SH-SY5Y (cell line): ENCODE data around the gene NARS2.
A peak's percentile ranks its signal among the peaks of the same experiment; 100 is the strongest.

ENCODE experiments used
- GATA2 ChIP-seq: IDR thresholded peaks from 2 replicates; pipeline ENCODE4 v1.6.1; 2011; ENCODE audit warnings: mild to moderate bottlenecking, low read depth, low read length
- GATA3 ChIP-seq: IDR thresholded peaks from 2 replicates; pipeline ENCODE4 v1.6.1; 2011; ENCODE audit warnings: low read depth, mild to moderate bottlenecking, low read length, moderate library complexity

NARS2 gene

GRCh38 chr11:78449866-78450265 lies 124.8 kb downstream of the NARS2 start:
- TF ChIP-seq GATA3 (no peak), GATA2 (no peak)

- TF ChIP-seq GATA2 = no peak
- TF ChIP-seq GATA3 = no peak
Observed at GRCh38 chr11:78446210-78446609, 128.5 kb downstream of the NARS2 start.

GRCh38 chr11:78444726-78445125 lies 129.9 kb downstream of the NARS2 start:
- TF ChIP-seq GATA2 (no peak), GATA3 (no peak)

DNA sequence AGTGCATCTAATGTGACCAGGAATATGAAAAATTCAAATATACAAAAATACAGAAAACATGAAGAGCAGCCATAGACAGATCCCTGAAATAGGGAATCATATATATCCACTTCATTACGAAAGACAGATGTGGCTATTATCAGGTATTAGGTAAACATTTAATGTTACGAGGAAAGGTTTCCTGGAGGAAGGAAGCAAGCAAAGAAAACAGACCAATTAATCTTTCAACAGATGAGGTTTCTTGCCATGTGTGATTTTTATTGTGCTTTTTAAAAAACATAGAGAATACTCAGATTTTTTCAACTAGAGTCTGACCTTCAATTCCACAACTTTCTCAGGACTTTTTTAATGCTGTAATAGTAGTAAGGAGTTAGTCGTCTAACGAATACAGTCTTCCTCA lies 132.7 kb downstream of the NARS2 start:
- no peak for TF ChIP-seq GATA3
- TF ChIP-seq GATA2 = no peak

DNA sequence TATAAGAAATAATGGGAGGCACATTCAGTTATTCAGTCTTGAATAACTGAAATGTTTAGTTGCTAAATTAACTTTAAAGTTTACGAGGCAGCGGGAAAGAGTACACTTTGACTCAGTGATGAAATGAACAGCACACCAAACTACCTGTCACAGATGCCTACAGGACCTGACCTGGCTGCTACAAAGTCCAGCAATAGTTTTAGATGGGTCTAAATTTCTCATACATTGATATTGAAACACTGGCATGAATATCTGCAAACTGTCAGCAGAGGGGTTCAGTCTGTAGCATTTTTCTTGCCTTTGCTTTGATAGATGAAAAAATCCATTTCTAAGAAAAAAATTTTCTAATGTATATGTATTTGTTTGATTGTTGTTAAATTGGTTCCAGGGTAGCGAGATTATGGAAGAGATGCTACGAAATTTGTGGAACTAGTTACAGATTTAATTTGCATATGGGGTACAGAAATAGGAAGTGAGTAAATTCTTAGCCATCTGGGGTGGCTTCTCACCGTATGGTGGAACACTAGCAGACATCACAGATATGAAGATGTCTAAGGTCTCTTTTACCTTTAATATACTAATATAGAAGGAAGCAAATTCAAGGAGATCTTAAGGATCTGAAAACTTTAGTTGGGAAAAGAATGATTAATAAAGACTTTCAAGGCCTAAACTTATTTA lies 136.2 kb downstream of the NARS2 start:
- TF ChIP-seq GATA3 (no peak), GATA2 (no peak)

GRCh38 chr11:78432956-78433355 lies 141.7 kb downstream of the NARS2 start:
- 0 out of 2 replicates have a peak, but pooled peaks have one; percentile 19 for TF ChIP-seq GATA3
- peak; percentile 27; the same call in 1 of the 2 replicates for TF ChIP-seq GATA2

DNA sequence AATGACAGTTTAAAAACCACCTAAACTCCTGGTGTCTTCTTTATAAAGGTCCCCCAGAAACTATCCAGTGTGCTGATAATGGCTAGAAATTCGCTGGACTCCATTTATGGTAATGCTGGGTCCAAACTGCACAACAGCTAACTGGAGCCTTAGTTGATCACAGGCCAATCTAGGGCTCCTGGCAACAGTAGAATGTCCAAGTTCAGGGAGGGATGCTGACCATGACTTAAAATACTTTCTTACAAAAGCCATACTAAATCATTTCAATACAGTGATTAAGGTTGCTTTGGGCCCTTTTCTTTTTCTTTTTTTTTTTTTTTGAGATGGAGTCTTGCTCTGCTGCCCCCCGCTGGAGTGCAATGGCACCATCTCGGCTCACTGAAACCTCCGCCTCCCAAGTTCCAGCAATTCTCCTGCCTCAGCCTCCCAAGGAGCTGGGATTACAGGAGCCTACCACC lies 142.6 kb downstream of the NARS2 start:
- TF ChIP-seq GATA2 = no peak
- no peak for TF ChIP-seq GATA3

GRCh38 chr11:78429660-78430059 lies 145.0 kb downstream of the NARS2 start:
- TF ChIP-seq GATA2 (no peak), GATA3 (no peak)

GRCh38 chr11:78429209-78429608 lies 145.5 kb downstream of the NARS2 start:
- TF ChIP-seq GATA2 = no peak
- no peak for TF ChIP-seq GATA3

DNA sequence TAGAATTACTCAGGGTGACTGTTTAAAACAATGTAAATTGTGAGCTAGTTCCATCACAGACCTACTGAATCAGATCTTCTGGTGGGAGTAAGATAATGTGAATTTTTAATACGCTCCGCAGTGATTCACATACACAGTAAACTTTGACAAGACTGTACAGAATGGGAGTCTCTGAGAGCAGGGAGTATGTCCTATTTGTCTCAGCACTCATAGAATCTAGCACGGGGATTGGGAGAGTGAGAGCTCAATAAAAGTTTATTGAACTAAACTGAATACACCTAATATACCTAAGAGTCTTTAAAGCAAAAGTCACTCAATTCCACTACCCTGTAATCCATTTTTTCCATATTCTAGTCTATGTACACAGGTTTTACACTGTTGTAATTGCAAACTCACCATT lies 145.9 kb downstream of the NARS2 start:
- no peak for TF ChIP-seq GATA3
- no peak for TF ChIP-seq GATA2

DNA sequence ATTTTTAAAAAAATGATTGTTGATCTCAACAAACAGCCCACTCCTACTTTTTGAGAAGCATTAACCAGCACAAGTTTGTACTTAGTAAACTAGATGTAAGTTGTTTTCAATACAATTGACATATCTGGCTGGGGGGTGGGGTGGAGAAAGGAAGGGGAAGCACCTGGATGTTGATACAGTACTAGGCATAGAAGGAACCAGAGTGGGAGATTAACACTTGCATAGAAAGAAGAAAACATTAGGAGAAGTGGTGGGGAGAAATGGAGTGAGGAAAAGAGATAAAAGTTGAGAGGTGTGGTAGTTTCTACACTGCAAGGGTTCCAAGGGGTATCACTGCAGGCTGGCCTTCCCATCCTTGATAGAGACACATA lies 146.4 kb downstream of the NARS2 start:
- no peak for TF ChIP-seq GATA3
- TF ChIP-seq GATA2 = no peak

- no peak for TF ChIP-seq GATA3
- TF ChIP-seq GATA2 = no peak
Observed at GRCh38 chr11:78427615-78428265, 146.9 kb downstream of the NARS2 start.

DNA sequence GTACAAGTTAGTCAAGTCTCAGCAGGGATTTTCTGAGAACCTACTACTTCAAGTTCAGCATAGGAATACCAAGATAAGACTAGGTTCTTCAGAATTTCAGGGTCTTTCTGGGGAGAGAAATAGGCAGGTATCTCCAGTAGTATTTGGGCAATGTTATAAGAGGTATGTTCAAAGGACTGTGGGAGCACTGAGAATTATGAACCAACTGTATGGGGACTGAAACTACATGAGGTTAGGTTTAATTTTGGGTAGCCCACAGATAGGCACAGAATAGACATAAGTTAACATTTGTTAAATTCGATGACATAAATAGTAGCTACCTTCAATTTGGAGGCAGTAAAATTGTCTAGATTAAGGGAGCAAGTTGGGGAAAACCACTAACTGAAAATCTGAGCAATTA lies 147.8 kb downstream of the NARS2 start:
- TF ChIP-seq GATA2 = no peak
- TF ChIP-seq GATA3 = no peak

- TF ChIP-seq GATA3 (no peak), GATA2 (peak; percentile 33)
Observed at GRCh38 chr11:78425399-78426070, 149.1 kb downstream of the NARS2 start.

- peak; percentile 47; the same call in 1 of the 2 replicates for TF ChIP-seq GATA2
- no peak for TF ChIP-seq GATA3
Observed at GRCh38 chr11:78424334-78425270, 150.1 kb downstream of the NARS2 start.
